ENCODE results near the gene RETREG3.

DNA sequence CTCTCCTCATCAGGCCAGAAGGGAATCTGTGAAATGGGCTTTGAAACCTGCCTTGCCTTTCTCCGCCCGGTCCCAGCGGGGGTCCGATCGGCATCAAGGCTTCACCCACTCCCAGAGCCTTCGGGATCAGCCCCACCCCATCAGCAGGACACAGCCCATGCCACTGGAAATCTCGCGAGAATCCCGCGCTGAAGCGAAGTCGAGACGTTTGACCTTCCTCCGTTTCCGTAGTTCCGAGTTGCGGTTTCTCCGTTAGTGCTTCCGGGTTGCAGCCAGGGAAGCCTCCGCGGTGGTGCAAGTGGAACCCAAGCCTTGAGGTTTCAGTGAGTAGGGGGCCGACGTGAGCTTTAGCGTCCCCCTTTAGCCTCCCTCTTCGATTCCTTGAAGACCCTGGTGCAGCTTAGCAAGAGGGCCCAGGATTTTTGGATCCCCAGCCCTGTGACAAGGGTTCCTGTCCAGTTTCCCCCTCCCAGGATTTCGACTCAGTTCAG is 47.2 kb downstream of the RETREG3 start, which contains the start of gene COASY:
- TF ChIP-seq, protein P1, sequence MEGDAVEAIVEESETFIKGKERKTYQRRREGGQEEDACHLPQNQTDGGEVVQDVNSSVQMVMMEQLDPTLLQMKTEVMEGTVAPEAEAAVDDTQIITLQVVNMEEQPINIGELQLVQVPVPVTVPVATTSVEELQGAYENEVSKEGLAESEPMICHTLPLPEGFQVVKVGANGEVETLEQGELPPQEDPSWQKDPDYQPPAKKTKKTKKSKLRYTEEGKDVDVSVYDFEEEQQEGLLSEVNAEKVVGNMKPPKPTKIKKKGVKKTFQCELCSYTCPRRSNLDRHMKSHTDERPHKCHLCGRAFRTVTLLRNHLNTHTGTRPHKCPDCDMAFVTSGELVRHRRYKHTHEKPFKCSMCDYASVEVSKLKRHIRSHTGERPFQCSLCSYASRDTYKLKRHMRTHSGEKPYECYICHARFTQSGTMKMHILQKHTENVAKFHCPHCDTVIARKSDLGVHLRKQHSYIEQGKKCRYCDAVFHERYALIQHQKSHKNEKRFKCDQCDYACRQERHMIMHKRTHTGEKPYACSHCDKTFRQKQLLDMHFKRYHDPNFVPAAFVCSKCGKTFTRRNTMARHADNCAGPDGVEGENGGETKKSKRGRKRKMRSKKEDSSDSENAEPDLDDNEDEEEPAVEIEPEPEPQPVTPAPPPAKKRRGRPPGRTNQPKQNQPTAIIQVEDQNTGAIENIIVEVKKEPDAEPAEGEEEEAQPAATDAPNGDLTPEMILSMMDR (IDR thresholded peaks at IDR 0.05) = no peak
- peak in 1 of 2 donors; percentile 41 for TF ChIP-seq POLR2A (IDR thresholded peaks at IDR 0.05)
